ENCODE data around the gene IZUMO4. TPM values are rescaled to one million over a fixed set of nuclear protein-coding genes. Genes with fewer than 3 reads are reported as not detected.
"Not testable (repeated sequence)": the region's sequence is repeated elsewhere in the genome, so short reads cannot be mapped to it uniquely, and the experiment has no call there.

The IZUMO4 gene
- total RNA-seq, 1 experiment from 2014 or later: 4.0 TPM

GRCh38 chr19:2115911-2116426 is 19.3 kb downstream of the IZUMO4 start:
- in situ Hi-C loops (cut with HindIII; ENCODE audit: low sequenced_read_pairs): loop anchor here (25.0 kb wide), 1 partner anchor 96 kb away; no protein-coding TSS in a partner anchor
- no peak for DNase-seq (ENCODE audit: low spot score)

GRCh38 chr19:2116507-2116906 is 19.8 kb downstream of the IZUMO4 start:
- in situ Hi-C loops (cut with HindIII; ENCODE audit: low sequenced_read_pairs): loop anchor here (25.0 kb wide), 1 partner anchor 96 kb away; no protein-coding TSS in a partner anchor
- no peak for DNase-seq (ENCODE audit: low spot score)

- DNase-seq (ENCODE audit: low spot score): no peak
- in situ Hi-C loops (cut with HindIII; ENCODE audit: low sequenced_read_pairs): loop anchor here (25.0 kb wide), 1 partner anchor 95 kb away; no protein-coding TSS in a partner anchor
Measured at GRCh38 chr19:2117215-2117960, 20.7 kb downstream of the IZUMO4 start.

GRCh38 chr19:2118438-2118837 is 21.7 kb downstream of the IZUMO4 start:
- in situ Hi-C loops (cut with HindIII; ENCODE audit: low sequenced_read_pairs): loop anchor here (25.0 kb wide), 1 partner anchor 94 kb away; no protein-coding TSS in a partner anchor

GRCh38 chr19:2119921-2120785 is 23.4 kb downstream of the IZUMO4 start:
- DNase-seq (ENCODE audit: low spot score): no peak
- in situ Hi-C loops (cut with HindIII; ENCODE audit: low sequenced_read_pairs): loop anchor here (25.0 kb wide), 1 partner anchor 92 kb away; no protein-coding TSS in a partner anchor

More at GRCh38 chr19:2118438-2118837, 21.7 kb downstream of the IZUMO4 start:
- DNase-seq (ENCODE audit: low spot score): no peak

GRCh38 chr19:2120821-2121220 is 24.1 kb downstream of the IZUMO4 start:
- in situ Hi-C loops (cut with HindIII; ENCODE audit: low sequenced_read_pairs): loop anchor here (25.0 kb wide), 1 partner anchor 91 kb away; no protein-coding TSS in a partner anchor
- no peak for DNase-seq (ENCODE audit: low spot score)

GRCh38 chr19:2121416-2122051 is 24.8 kb downstream of the IZUMO4 start:
- in situ Hi-C loops (cut with HindIII; ENCODE audit: low sequenced_read_pairs): loop anchor here (25.0 kb wide), 1 partner anchor 91 kb away; no protein-coding TSS in a partner anchor
- DNase-seq (ENCODE audit: low spot score): no peak

- DNase-seq (ENCODE audit: low spot score): no peak
- in situ Hi-C loops (cut with HindIII; ENCODE audit: low sequenced_read_pairs): loop anchor here (25.0 kb wide), 1 partner anchor 90 kb away; no protein-coding TSS in a partner anchor
Measured at GRCh38 chr19:2122251-2122650, 25.5 kb downstream of the IZUMO4 start.

- DNase-seq (ENCODE audit: low spot score): no peak
- in situ Hi-C loops (cut with HindIII; ENCODE audit: low sequenced_read_pairs): loop anchor here (25.0 kb wide), 1 partner anchor 89 kb away; no protein-coding TSS in a partner anchor
Measured at GRCh38 chr19:2122982-2123381, 26.3 kb downstream of the IZUMO4 start.

- no peak for DNase-seq (ENCODE audit: low spot score)
- in situ Hi-C loops (cut with HindIII; ENCODE audit: low sequenced_read_pairs): loop anchor here (25.0 kb wide), 1 partner anchor 88 kb away; no protein-coding TSS in a partner anchor
Measured at GRCh38 chr19:2123682-2124387, 27.1 kb downstream of the IZUMO4 start.

- no peak for DNase-seq (ENCODE audit: low spot score)
- in situ Hi-C loops (cut with HindIII; ENCODE audit: low sequenced_read_pairs): no loop called here
Measured at GRCh38 chr19:2126879-2127518, 30.3 kb downstream of the IZUMO4 start.

GRCh38 chr19:2127758-2128157 is 31.0 kb downstream of the IZUMO4 start:
- in situ Hi-C loops (cut with HindIII; ENCODE audit: low sequenced_read_pairs): no loop called here
- no peak for DNase-seq (ENCODE audit: low spot score)

- in situ Hi-C loops (cut with HindIII; ENCODE audit: low sequenced_read_pairs); DNase-seq (ENCODE audit: low spot score): not testable (repeated sequence)
Measured at GRCh38 chr19:2128252-2128651, 31.5 kb downstream of the IZUMO4 start.

GRCh38 chr19:2129022-2129421 is 32.3 kb downstream of the IZUMO4 start:
- in situ Hi-C loops (cut with HindIII; ENCODE audit: low sequenced_read_pairs): no loop called here
- DNase-seq (ENCODE audit: low spot score): no peak

- no peak for DNase-seq (ENCODE audit: low spot score)
- in situ Hi-C loops (cut with HindIII; ENCODE audit: low sequenced_read_pairs): no loop called here
Measured at GRCh38 chr19:2129486-2129885, 32.8 kb downstream of the IZUMO4 start.

GRCh38 chr19:2129892-2130770 is 33.4 kb downstream of the IZUMO4 start:
- in situ Hi-C loops (cut with HindIII; ENCODE audit: low sequenced_read_pairs): no loop called here
- DNase-seq (ENCODE audit: low spot score): no peak

Measured in G401 (cell line).